IPS-18a (cell line): ENCODE results near the gene TMC6.

ENCODE experiments used
- H3K27ac ChIP-seq: one replicate; pipeline ENCODE4 v1.5.1; 2013; ENCODE audit warnings: low read length
- H3K27me3 ChIP-seq: one replicate; pipeline ENCODE4 v1.6.1; 2013; ENCODE audit warnings: mild to moderate bottlenecking, low read length; ENCODE audit not compliant: control insufficient read depth, insufficient read depth
- H3K36me3 ChIP-seq: one replicate; pipeline ENCODE4 v1.6.1; 2013; ENCODE audit warnings: low read depth, low read length; ENCODE audit not compliant: control insufficient read depth
- H3K4me1 ChIP-seq: one replicate; pipeline ENCODE4 v1.6.1; 2013; ENCODE audit warnings: low read depth, low read length; ENCODE audit not compliant: control insufficient read depth
- H3K4me3 ChIP-seq: one replicate; pipeline ENCODE4 v1.5.1; 2013; ENCODE audit warnings: low read length
- H3K9ac ChIP-seq: one replicate; pipeline ENCODE4 v1.6.1; 2013; ENCODE audit warnings: mild to moderate bottlenecking, low read length, moderate library complexity
- H3K9me3 ChIP-seq: one replicate; pipeline ENCODE4 v1.6.1; 2013; ENCODE audit warnings: low read depth, low read length; ENCODE audit not compliant: control insufficient read depth

Gene TMC6

DNA sequence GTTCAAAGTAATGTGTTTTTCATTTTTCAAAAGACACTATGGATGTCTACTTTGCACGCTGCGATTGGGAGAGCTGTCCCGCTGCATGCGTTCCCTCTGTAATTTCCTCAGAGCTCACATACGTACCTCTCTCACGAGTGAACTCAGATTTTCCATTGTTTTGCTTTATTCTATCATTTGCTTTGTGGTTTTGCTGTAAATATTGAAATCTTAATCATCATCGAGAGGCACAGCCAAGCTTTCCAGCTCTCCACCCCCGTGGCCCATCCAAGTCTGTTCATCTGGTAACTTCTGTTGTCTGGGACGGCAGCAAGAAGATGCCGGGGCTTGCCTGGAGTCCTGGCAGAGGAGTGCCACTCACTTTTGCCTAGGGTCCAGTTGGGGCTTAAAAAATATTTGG lies 21.1 kb downstream of the TMC6 start:
- Histone ChIP-seq H3K4me1 (no peaks in the 10 kb centered on the region), H3K4me3 (no peak overlapping the region), H3K27me3 (no peaks in the 10 kb centered on the region), H3K36me3 (peaks cover 18% of the 10 kb centered on the region), H3K27ac (no peak overlapping the region), H3K9ac (no peak overlapping the region), H3K9me3 (no peaks in the 10 kb centered on the region)

DNA sequence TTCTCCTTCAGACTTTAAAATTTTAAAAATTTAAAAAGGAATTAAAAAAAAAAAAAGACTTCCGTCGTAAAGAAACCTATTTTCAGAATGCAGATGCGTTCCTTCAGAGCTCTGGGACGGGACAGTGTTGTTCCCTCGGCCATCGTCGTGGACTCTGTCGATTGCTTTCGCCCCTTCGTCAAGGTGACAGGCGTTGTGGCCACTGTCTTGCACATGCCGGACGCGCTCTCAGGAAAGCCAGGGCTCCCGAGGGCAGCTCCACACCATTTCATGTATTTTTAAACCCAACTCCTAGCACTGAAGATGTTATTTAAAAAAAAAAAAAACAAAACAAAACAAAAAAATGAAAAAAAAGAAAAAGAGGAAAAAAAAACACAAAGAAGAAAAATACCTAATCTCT lies 22.3 kb downstream of the TMC6 start:
- H3K27ac ChIP-seq: no peak overlapping the region
- H3K9ac ChIP-seq: no peak overlapping the region
- no peaks in the 10 kb centered on the region for H3K9me3 ChIP-seq
- no peaks in the 10 kb centered on the region for H3K4me1 ChIP-seq
- peaks cover 21% of the 10 kb centered on the region for H3K36me3 ChIP-seq
- H3K4me3 ChIP-seq: no peak overlapping the region
- H3K27me3 ChIP-seq: no peaks in the 10 kb centered on the region

DNA sequence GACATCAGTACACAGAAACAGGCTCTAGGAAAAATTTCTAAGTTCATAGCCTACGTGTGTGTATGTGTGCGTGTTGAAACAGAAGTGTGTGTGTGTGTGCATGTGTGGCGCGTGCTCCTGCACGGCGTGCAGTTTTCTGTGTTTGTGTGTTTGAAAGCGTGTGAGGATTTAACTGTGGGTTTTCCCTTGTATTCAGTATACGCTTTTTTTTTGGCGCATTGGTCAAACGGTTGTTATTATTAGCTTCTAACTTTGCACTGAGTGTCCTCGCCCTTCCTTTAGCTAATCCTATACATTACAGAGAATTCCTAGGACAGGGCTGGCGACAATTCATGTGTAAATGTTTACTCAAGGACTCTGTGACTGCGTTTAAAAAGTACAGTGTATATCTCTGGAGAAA lies 23.0 kb downstream of the TMC6 start:
- Histone ChIP-seq H3K9me3 (no peaks in the 10 kb centered on the region), H3K27ac (no peak overlapping the region), H3K27me3 (no peaks in the 10 kb centered on the region), H3K9ac (no peak overlapping the region), H3K4me3 (no peak overlapping the region), H3K4me1 (no peaks in the 10 kb centered on the region), H3K36me3 (peaks cover 22% of the 10 kb centered on the region)

DNA sequence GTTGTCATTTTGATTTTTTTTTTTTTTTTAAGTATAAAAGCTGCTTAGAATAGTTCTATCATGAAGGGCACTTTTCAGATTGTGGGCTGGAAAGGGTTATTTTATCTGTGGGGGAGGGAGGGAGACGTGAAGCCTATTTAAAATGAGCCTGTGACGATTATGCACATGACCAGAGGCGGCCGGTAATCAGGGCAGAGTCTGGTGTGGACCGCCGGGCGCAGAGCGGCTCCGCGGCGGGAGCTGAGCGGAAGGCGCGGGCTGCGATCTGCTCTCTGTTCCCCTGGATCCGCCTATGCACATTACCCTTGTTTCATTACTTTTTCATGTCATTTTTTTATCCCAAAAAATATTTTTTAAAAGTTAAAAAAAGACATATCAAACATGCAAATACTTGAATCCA lies 23.5 kb downstream of the TMC6 start:
- no peaks in the 10 kb centered on the region for H3K9me3 ChIP-seq
- no peak overlapping the region for H3K9ac ChIP-seq
- H3K4me1 ChIP-seq: no peaks in the 10 kb centered on the region
- no peak overlapping the region for H3K4me3 ChIP-seq
- H3K27me3 ChIP-seq: no peaks in the 10 kb centered on the region
- H3K36me3 ChIP-seq: peaks cover 26% of the 10 kb centered on the region
- H3K27ac ChIP-seq: no peak overlapping the region

DNA sequence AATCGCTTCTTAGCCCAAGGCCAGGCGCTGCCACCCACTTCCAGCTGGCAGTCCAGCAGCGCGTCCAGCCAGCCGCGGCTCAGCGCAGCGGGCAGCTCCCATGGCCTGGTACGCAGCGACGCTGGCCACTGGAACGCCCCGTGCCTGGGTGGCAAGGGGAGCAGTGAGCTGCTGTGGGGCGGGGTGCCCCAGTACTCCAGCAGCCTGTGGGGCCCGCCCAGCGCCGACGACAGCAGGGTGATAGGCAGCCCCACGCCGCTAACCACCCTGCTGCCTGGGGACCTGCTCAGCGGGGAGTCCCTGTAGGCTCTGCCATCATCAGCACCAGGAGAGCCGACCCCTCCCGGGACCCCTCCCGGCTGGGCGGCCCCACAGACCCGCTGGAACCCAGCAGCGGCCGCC lies 24.0 kb downstream of the TMC6 start:
- Histone ChIP-seq H3K27me3 (no peaks in the 10 kb centered on the region), H3K27ac (no peak overlapping the region), H3K9ac (no peak overlapping the region), H3K4me1 (no peaks in the 10 kb centered on the region), H3K9me3 (no peaks in the 10 kb centered on the region), H3K4me3 (no peak overlapping the region), H3K36me3 (peaks cover 28% of the 10 kb centered on the region)

DNA sequence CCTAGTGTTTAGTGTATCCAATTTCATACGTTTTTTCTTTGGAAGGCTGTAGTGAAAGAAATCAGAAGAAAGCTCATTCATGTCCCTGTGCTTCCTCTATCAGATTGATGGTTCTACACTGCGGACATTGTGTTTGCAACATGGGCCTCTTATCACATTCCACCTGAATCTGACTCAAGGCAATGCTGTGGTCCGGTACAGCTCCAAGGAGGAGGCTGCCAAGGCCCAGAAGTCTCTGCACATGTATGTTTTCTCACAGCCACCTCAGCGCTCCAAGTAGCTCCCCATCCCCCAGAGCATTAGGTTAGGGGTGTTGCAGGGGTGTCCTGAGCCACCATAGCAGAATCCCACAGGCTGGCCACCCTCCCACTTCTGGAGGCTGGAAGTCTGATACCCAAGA lies 25.2 kb downstream of the TMC6 start:
- no peaks in the 10 kb centered on the region for H3K4me1 ChIP-seq
- no peaks in the 10 kb centered on the region for H3K27me3 ChIP-seq
- no peak overlapping the region for H3K27ac ChIP-seq
- H3K9me3 ChIP-seq: no peaks in the 10 kb centered on the region
- peaks cover 37% of the 10 kb centered on the region for H3K36me3 ChIP-seq
- H3K4me3 ChIP-seq: no peak overlapping the region
- no peak overlapping the region for H3K9ac ChIP-seq

DNA sequence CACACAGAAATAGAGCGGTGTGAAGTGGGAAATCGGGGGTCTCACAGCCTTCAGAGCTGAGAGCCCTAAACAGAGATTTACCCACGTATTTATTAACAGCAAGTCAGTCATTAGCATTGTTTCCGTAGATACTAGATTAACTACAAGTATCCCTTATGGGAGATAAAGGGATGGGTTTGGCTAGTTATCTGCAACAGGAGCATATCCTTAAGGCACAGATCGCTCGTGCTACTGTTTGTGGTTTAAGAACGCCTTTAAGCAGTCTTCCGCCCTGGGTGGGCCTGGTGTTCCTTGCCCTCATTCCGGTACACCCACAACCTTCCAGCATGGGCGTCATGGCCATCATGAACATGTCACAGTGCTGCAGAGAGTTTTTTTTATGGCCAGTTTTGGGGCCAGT lies 27.0 kb downstream of the TMC6 start:
- Histone ChIP-seq H3K27me3 (no peaks in the 10 kb centered on the region), H3K4me1 (no peaks in the 10 kb centered on the region), H3K9me3 (no peaks in the 10 kb centered on the region), H3K4me3 (no peak overlapping the region), H3K36me3 (peaks cover 53% of the 10 kb centered on the region), H3K27ac (no peak overlapping the region), H3K9ac (no peak overlapping the region)

DNA sequence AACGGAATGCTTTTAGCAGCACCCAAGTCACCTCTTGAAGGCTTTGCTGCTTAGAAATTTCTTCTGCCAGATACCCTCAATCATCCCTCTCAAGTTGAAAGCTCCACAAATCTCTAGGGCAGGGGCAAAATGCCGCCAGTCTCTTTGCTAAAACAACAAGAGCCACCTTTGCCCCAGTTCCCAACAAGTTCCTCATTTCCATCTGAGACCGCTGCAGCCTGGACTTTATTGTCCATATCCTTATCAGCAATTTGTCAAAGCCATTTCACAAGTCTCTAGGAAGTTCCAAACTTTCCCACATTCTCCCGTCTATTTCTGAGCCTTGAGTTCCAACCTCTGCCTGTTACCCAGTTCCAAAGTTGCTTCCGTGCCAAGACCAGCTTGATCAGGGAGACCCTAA lies 27.4 kb downstream of the TMC6 start:
- no peak overlapping the region for H3K4me3 ChIP-seq
- H3K27ac ChIP-seq: no peak overlapping the region
- no peaks in the 10 kb centered on the region for H3K27me3 ChIP-seq
- no peak overlapping the region for H3K9ac ChIP-seq
- H3K4me1 ChIP-seq: no peaks in the 10 kb centered on the region
- peaks cover 58% of the 10 kb centered on the region for H3K36me3 ChIP-seq
- no peaks in the 10 kb centered on the region for H3K9me3 ChIP-seq

DNA sequence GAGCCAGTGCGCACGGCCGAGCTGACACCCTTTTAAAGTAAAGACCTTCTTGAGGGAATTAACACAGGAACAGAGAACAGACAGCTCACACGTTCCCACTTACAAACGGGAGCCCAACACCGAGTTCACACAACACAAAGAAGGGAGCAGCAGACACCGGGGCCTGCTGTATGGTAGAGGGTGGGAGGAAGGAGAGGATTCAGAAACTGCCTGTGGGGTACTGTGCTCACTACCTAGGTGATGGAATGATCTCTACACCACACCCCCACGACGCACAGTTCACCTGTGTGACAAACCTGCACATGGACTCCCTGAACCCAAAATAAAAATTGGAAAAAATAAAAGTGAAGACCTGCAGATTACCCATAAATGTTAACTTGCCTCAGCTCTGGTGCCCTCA lies 32.5 kb downstream of the TMC6 start:
- Histone ChIP-seq H3K9ac (no peak overlapping the region), H3K9me3 (no peaks in the 10 kb centered on the region), H3K27me3 (no peaks in the 10 kb centered on the region), H3K36me3 (peaks cover 74% of the 10 kb centered on the region), H3K4me1 (no peaks in the 10 kb centered on the region), H3K27ac (no peak overlapping the region), H3K4me3 (no peak overlapping the region)

DNA sequence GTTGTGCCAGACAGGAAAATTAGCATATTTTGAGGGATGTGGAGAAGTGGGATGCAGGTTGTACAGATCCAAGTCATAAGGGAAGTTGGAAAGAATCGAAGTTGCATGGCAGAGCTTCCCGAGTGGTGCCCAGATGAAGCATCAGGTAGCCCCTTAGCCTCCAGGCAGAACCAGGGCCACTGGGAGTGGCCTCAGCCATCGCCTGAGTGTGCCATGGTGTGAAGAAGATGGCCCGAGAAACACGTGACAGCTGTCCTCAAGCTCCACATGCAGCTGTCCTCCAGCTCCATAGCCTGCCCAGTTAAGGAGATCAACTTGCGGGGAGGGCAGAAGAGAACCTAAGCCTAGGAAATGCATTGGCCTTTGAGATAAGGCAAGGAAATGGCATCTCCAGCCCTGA lies 33.5 kb downstream of the TMC6 start:
- Histone ChIP-seq H3K36me3 (peaks cover 79% of the 10 kb centered on the region), H3K27me3 (no peaks in the 10 kb centered on the region), H3K4me1 (no peaks in the 10 kb centered on the region), H3K9me3 (no peaks in the 10 kb centered on the region), H3K4me3 (no peak overlapping the region), H3K9ac (no peak overlapping the region), H3K27ac (no peak overlapping the region)

DNA sequence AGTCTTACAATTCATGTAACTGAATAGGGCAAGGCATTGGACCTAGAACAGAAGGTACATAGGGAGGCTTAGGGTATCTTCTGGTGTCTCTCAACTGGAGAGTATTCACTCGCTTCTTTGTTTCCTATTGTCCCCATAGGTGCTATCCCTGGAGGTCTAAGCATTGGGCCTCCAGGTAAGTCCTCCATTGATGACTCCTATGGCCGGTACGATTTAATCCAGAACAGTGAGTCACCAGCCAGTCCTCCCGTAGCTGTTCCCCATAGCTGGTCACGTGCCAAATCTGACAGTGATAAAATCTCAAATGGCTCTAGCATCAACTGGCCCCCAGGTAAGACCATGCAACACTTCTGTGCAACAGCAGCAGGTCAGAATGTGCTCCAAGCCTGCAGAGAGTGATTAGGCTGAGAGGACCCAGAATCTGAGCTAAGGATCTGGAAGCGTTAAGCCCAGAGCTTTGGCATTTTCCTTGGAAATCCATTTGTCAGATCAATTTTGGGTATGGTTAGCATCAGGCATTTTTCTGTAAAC lies 35.7 kb downstream of the TMC6 start:
- no peak overlapping the region for H3K9ac ChIP-seq
- no peaks in the 10 kb centered on the region for H3K27me3 ChIP-seq
- H3K36me3 ChIP-seq: peaks cover 73% of the 10 kb centered on the region

DNA sequence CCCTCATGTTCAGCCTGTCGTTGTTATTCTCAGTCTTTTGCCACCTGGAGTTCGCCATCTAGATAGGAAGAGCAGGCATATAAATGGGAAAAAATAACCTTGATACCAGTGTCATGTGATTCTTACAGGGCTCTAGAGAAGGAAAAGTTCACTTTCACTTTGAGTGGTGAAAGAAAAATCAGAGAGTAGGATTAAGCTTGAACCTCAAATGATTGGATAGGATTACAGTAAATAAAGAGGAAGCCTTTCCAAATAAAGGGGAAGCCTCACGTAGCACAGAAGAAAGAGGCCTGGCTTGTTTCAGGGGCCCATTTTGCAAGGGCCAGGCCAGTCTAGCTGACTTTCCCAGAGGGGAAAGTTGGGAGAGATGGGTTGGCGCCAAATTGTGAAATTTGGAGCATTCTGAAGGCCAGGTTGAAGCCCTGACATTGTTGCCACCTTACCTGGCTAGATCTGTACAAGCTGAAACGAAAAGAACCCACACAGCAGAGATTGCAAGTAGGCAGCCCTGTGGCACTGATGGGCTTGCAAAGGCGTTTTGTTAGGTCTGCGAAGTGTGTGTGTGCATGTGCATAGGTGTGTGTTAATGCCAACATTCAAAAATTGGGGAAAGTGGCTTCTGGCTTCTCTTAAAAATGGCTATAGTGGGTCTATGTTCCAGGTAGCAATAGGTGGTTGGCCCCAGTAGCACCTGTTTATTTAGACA lies 38.8 kb downstream of the TMC6 start:
- Histone ChIP-seq H3K27ac (no peak overlapping the region), H3K4me1 (no peaks in the 10 kb centered on the region), H3K9me3 (no peaks in the 10 kb centered on the region), H3K4me3 (no peak overlapping the region), H3K9ac (no peak overlapping the region), H3K27me3 (no peaks in the 10 kb centered on the region), H3K36me3 (peaks cover 62% of the 10 kb centered on the region)

More for the DNA sequence above, 35.7 kb downstream of the TMC6 start:
- H3K4me3 ChIP-seq: no peak overlapping the region
- H3K4me1 ChIP-seq: no peaks in the 10 kb centered on the region
- no peaks in the 10 kb centered on the region for H3K9me3 ChIP-seq
- no peak overlapping the region for H3K27ac ChIP-seq
